HL-60/S4 (cell line): ENCODE results near the gene ZRANB1.
"Not testable (repeated sequence)": the region's sequence is repeated elsewhere in the genome, so short reads cannot be mapped to it uniquely, and the experiment has no call there.

Experiments
- in situ Hi-C: fragments of 300-500 bp; cut with MboI; formaldehyde crosslinking; loops from 2 replicates; pipeline ENCODE4 v1.14.3; 2022; ENCODE audit warnings: low sequenced_read_pairs

The ZRANB1 gene

GRCh38 chr10:124962421-124962820, 20.5 kb downstream of the ZRANB1 start:
- in situ Hi-C loops = no loop called here

GRCh38 chr10:124963866-124964720, 22.2 kb downstream of the ZRANB1 start:
- in situ Hi-C loops = no loop called here

- in situ Hi-C loops = no loop called here
These were observed 24.1 kb downstream of the ZRANB1 start for GRCh38 chr10:124966008-124966407.

- in situ Hi-C loops = no loop called here
These were observed 25.3 kb downstream of the ZRANB1 start for GRCh38 chr10:124967255-124967654.

GRCh38 chr10:124971276-124971675, 29.4 kb downstream of the ZRANB1 start:
- in situ Hi-C loops = no loop called here

- in situ Hi-C loops = no loop called here
These were observed 30.7 kb downstream of the ZRANB1 start for GRCh38 chr10:124972637-124973036.

- in situ Hi-C loops = no loop called here
These were observed 32.2 kb downstream of the ZRANB1 start for GRCh38 chr10:124974131-124974530.

GRCh38 chr10:124975977-124976514, 34.1 kb downstream of the ZRANB1 start:
- in situ Hi-C loops = no loop called here

- in situ Hi-C loops = no loop called here
These were observed 35.2 kb downstream of the ZRANB1 start for GRCh38 chr10:124977161-124977560.

- in situ Hi-C loops = no loop called here
These were observed 35.9 kb downstream of the ZRANB1 start for GRCh38 chr10:124977648-124978375.

- in situ Hi-C loops = no loop called here
These were observed 36.4 kb downstream of the ZRANB1 start for GRCh38 chr10:124978376-124978725.

GRCh38 chr10:124983321-124983720, 41.4 kb downstream of the ZRANB1 start:
- in situ Hi-C loops = no loop called here

- in situ Hi-C loops = no loop called here
These were observed 42.5 kb downstream of the ZRANB1 start for GRCh38 chr10:124984376-124984775.

GRCh38 chr10:124985162-124985561, 43.2 kb downstream of the ZRANB1 start:
- in situ Hi-C loops = no loop called here

- in situ Hi-C loops = no loop called here
These were observed 45.9 kb downstream of the ZRANB1 start for GRCh38 chr10:124987788-124988187.

GRCh38 chr10:124988753-124989152, 46.8 kb downstream of the ZRANB1 start:
- in situ Hi-C loops = not testable (repeated sequence)

GRCh38 chr10:124989526-124989925, 47.6 kb downstream of the ZRANB1 start:
- in situ Hi-C loops = no loop called here

GRCh38 chr10:124990671-124991625, 49.0 kb downstream of the ZRANB1 start:
- in situ Hi-C loops = no loop called here

- in situ Hi-C loops = no loop called here
These were observed 49.9 kb downstream of the ZRANB1 start for GRCh38 chr10:124991835-124992234.

- in situ Hi-C loops = no loop called here
These were observed 50.8 kb downstream of the ZRANB1 start for GRCh38 chr10:124992462-124993344.
